ENCODE measurements around the gene C20orf141.
"Not testable (repeated sequence)": the region's sequence is repeated elsewhere in the genome, so short reads cannot be mapped to it uniquely, and the experiment has no call there.

C20orf141 gene

GRCh38 chr20:2799688-2800520 is 14.9 kb upstream of the C20orf141 start:
- DNase-seq (ENCODE audit: low spot score) = no peak

- no peak for DNase-seq (ENCODE audit: low spot score)
These were observed 14.1 kb upstream of the C20orf141 start, which contains the start of gene CPXM1 for GRCh38 chr20:2800521-2801285. Gene CPXM1, minus strand, starts transcription at chr20:2800627. Its CDS starts 55 bp downstream, at chr20:2800572.

GRCh38 chr20:2801286-2801728 is 13.5 kb upstream of the C20orf141 start:
- DNase-seq (ENCODE audit: low spot score) = no peak

- DNase-seq (ENCODE audit: low spot score) = no peak
These were observed 10.6 kb upstream of the C20orf141 start for GRCh38 chr20:2804041-2804828.

GRCh38 chr20:2804852-2805688 is 9.7 kb upstream of the C20orf141 start:
- DNase-seq (ENCODE audit: low spot score) = no peak

GRCh38 chr20:2805689-2806350 is 9.0 kb upstream of the C20orf141 start:
- DNase-seq (ENCODE audit: low spot score) = no peak

GRCh38 chr20:2806351-2806701 is 8.5 kb upstream of the C20orf141 start:
- no peak for DNase-seq (ENCODE audit: low spot score)

GRCh38 chr20:2807019-2807418 is 7.8 kb upstream of the C20orf141 start:
- no peak for DNase-seq (ENCODE audit: low spot score)

- not testable (repeated sequence) for DNase-seq (ENCODE audit: low spot score)
These were observed 6.9 kb upstream of the C20orf141 start for GRCh38 chr20:2807929-2808328.

GRCh38 chr20:2809690-2810089 is 5.1 kb upstream of the C20orf141 start:
- DNase-seq (ENCODE audit: low spot score) = no peak

GRCh38 chr20:2812189-2812588 is 2.6 kb upstream of the C20orf141 start:
- no peak for DNase-seq (ENCODE audit: low spot score)

- no peak for DNase-seq (ENCODE audit: low spot score)
These were observed 711 bp upstream of the C20orf141 start for GRCh38 chr20:2814076-2814475.

- DNase-seq (ENCODE audit: low spot score) = no peak
These were observed 584 bp downstream of the C20orf141 start for GRCh38 chr20:2815242-2815900.

GRCh38 chr20:2816030-2816582 is 1.3 kb downstream of the C20orf141 start, which contains the start of gene TMEM239:
Gene TMEM239, plus strand, starts transcription at chr20:2816364. Its CDS starts 191 bp downstream, at chr20:2816555.
- no peak for DNase-seq (ENCODE audit: low spot score)

GRCh38 chr20:2816583-2817340 is 2.0 kb downstream of the C20orf141 start:
- no peak for DNase-seq (ENCODE audit: low spot score)

- DNase-seq (ENCODE audit: low spot score) = no peak
These were observed 2.5 kb downstream of the C20orf141 start for GRCh38 chr20:2817341-2817726.

GRCh38 chr20:2817891-2818595 is 3.3 kb downstream of the C20orf141 start:
- DNase-seq (ENCODE audit: low spot score) = no peak

- DNase-seq (ENCODE audit: low spot score) = no peak
These were observed 5.5 kb downstream of the C20orf141 start for GRCh38 chr20:2820084-2820895.

Measured in RKO (cell line).